Retinal pigment epithelial cell (primary cell): Measurements from ENCODE around the gene TMEM239.

Source experiments
- DNase-seq: peaks from one replicate; pipeline ENCODE4 v3.0.0-alpha.2; 2010; ENCODE audit warnings: low read depth
- H3K4me3 ChIP-seq: 2 replicates; pipeline ENCODE4 v1.5.1; 2011; ENCODE audit warnings: mild to moderate bottlenecking, low read length, control low read depth, moderate library complexity
- TF ChIP-seq, protein P1 (sequence below): conservative IDR thresholded peaks from 2 replicates; pipeline ENCODE4 v1.5.1; 2011; ENCODE audit warnings: low read depth, low read length, control low read depth, inconsistent platforms

The TMEM239 gene

DNA sequence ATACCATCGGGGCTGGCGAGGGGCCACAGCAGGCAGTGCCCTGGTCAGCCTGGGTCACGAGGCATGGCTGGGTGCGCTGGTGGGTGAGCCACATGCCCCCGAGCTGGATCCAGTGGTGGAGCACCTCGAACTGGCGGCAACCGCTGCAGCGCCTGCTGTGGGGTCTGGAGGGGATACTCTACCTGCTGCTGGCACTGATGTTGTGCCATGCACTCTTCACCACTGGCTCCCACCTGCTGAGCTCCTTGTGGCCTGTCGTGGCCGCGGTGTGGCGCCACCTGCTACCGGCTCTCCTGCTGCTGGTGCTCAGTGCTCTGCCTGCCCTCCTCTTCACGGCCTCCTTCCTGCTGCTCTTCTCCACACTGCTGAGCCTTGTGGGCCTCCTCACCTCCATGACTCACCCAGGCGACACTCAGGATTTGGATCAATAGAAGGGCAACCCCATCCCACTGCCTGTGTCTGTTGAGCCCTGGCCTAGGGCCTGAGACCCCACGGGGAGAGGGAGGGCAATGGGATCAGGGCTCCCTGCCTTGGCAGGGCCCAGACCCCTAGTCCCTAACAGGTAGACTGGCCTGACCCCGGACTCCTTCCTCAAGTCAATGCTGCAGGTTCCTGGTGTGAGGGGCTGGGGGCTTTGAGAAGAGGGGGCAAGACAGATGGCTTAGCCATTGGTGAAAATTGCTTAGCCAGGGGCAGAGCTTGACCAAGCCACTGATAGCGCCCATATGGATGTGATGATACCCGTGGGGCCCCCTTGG is 598 bp downstream of the TMEM239 start:
- TF ChIP-seq, protein P1, sequence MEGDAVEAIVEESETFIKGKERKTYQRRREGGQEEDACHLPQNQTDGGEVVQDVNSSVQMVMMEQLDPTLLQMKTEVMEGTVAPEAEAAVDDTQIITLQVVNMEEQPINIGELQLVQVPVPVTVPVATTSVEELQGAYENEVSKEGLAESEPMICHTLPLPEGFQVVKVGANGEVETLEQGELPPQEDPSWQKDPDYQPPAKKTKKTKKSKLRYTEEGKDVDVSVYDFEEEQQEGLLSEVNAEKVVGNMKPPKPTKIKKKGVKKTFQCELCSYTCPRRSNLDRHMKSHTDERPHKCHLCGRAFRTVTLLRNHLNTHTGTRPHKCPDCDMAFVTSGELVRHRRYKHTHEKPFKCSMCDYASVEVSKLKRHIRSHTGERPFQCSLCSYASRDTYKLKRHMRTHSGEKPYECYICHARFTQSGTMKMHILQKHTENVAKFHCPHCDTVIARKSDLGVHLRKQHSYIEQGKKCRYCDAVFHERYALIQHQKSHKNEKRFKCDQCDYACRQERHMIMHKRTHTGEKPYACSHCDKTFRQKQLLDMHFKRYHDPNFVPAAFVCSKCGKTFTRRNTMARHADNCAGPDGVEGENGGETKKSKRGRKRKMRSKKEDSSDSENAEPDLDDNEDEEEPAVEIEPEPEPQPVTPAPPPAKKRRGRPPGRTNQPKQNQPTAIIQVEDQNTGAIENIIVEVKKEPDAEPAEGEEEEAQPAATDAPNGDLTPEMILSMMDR = peak; percentile 10

DNA sequence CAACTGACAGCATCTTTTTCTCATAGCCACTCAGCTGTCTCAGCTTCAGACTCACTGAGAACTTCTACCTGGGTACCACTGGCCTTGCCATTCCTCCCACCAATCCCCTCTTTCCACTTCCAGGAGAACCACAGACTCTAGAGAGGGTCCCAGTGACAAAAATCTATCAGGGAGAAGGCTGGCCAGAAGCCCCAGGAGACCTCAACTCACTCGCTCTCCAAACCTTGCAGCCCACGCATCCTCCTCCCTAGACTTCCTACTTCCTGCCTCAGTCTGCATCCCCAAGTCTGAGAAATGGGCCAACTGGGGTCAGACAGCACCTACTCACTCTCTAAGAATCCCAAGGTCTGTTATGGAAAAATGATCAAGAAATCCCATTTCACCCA is 1.2 kb downstream of the TMEM239 start:
- H3K4me3 ChIP-seq = no peak overlapping the region
- TF ChIP-seq, protein P1 = no peak
- DNase-seq = no peak

More for the DNA sequence above, 598 bp downstream of the TMEM239 start:
- DNase-seq = no peak
- no peak overlapping the region for H3K4me3 ChIP-seq

DNA sequence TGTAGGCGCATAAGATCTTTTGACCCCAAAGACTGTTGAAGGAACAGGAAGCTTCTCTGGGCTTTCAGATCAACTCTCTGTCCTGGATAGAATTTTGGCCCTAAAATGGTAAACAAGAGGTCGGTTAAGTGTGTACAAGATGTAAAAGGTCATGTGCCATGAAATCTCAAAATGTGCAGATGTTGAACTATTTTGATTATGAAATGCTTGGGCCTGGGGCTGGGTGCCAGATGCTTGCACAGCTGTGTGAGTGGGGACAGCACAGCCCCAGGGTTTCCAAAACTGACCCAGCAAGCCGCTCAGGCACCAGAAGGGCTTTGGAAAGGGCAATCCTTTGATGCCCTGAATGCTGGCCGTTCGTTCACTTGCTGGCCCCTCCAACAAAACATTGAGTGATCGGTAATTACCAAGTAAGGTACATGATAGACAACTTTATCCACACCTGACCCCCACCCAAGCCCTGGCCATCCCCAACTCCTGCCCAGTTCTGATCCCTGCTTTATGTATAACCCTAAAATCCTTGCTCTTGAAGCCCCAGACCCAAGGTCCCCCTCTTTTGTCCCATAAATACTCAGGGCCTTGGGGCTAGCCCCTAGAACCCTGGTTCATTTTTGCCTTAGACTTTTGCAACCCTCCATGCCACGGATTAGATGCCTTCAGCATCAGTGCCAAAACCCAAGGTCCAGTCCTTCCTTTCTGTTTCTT is 1.9 kb downstream of the TMEM239 start:
- no peak overlapping the region for H3K4me3 ChIP-seq
- TF ChIP-seq, protein P1 = no peak
- no peak for DNase-seq

DNA sequence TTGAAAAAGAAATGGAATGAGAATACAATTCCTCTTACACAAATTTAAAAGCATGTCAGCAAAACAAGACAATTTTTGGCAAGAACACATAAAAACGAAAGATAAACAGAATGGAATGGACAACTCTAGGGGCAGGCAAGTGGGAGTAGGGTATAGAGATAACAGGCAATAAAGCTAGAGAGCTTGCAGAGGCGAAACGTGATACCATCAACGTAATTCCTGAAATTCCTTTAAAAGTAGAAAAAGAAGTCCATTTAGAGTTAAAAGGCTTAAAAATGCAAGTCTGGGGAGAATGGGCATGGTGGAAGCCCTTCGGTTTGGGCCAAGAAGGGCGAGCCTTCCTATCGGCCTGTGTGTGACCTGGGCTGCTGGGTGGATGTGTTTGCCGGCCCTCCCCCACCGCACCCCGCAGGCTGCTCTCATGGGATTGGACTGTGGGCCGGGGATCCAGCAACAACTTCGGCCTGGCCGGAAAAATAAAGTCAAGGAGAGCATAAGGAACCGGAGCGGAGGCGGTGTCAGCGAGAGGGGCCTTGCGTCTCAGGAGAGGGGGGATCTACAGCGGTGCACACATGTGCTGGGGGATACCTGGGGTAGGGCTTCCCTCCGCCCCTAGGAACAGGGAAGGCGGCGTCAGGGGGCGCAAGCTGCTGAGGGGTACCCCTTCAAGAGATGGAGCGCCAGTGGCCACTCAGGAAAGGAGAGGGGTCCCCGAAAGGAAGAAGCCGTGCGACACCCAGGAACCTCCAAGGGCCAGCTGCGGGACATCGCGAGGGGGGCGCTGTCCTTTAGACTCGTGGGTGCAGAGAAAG is 4.1 kb downstream of the TMEM239 start:
- no peak for DNase-seq
- no peak overlapping the region for H3K4me3 ChIP-seq
- TF ChIP-seq, protein P1 = no peak

DNA sequence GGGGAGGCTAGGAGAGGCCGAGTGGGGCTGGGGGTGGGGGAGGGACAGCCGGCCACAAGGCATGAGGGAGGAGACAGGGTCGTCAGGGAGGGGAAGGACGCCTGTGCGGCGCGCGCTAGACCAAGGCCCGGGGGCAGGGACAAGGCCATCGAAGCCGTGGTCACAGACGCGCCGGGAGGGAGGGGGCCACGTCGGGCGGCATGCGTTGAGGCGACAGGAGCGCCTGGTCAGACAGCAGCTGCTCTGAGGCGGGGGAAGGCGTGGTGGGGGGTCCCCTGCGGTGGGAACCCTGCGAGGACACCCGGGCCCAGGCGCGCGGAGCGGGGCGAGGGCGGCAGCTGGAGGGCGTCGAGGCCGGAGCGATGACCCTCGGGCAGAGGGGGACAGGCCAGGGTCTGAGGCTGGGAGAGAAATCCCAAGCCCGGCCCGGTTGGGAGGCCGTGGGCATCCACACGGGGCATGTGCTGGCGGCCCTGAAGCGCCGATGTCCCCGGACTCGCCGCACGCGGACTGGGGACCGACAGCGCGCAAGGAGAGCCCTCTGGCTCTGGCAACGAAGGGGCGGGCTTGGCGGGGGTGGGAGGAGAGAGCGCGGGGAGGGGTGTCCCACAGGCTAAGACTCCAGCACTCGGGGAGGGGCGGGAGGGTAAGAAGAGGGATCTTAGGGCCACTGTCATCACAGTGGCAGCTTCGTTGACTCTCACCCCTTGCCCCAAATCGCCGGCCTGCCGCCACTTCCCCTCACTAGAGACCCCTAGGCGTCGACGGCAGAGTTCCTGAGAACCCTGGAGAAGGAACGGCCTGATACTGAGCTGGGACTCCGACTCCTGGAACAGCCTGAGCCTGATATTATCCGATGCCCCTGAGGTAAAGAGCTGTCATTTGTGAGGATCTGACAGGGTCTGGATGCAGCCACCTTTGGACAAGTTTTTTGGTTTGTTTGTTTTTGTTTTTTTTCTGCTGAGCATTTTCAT is 5.0 kb downstream of the TMEM239 start:
- no peak for DNase-seq
- TF ChIP-seq, protein P1 = no peak
- H3K4me3 ChIP-seq = no peak overlapping the region

DNA sequence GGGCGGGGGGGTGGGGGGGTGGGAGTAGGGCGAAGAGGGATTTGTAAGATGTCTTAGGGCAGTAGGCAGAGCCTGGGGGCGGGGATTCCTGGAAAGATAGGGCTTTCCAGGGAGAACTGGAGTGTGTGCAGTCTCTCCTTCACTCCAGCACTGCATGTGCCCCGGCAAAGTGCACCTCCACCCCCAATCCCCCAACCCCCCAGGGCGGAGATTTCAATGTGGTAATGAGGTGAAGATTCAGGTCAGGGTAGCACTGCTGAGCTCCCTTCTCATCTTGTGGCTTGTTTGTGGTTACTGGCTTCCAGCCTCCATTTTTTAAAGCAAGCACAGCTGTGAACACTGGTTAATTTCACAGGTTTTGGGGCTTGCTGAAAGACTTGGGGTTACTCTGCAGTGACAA is 5.9 kb downstream of the TMEM239 start:
- no peak overlapping the region for H3K4me3 ChIP-seq
- TF ChIP-seq, protein P1 = no peak
- no peak for DNase-seq
